ENCODE measurements around the gene SELL. TPM values are rescaled to one million over a fixed set of nuclear protein-coding genes. Genes with fewer than 3 reads are reported as not detected.

The SELL gene
- total and polyA plus RNA-seq, 2 of the 8 experiments (the other 6 are each of a cell fraction or from before 2014, with no cell fraction given), result not detected

DNA sequence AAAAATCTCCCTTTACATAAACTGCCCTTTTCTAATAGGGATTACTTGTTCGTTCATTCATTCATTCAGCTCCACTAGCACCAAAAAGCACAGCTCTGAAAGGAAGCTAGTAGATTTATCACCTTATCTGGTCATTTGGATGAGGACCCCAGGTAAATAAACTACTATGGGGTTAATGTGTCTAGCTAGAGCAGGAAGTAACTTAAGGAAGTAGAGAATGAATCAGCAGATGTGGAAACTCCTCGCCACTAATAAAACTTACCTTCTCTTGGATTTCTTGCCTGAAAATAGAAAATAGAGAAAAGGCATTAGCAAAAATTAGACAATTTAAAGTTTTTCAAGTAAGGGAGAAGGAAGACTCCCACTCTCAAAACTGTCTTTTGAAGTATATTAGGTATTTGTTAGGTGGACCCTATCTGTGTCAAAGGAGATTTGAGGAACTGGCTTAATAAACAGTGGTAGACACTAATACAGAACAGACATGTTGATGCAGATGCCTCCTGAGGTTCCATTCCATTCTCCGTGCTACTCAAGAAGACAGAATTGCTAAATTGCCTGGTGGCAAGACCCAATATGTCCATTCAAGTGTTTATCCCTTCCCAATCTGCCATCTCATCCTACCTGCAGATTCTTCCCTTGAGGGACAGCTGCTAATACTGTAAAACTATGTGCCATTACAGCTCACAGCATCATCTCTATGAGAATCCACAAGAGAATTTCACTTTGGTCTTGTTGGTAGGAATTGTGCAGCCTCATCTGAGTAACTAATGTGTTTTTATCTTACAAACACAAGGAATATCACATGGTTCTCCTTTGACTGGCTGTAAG is 14.9 kb downstream of the SELL start:
- Histone ChIP-seq H2BK20ac (ENCODE audit: low read length) (no peak overlapping the region), H2BK12ac (ENCODE audit: low read depth, low read length) (no peak overlapping the region), H3K18ac (ENCODE audit: extremely low read depth, low read length) (no peak overlapping the region), H3K23ac (ENCODE audit: insufficient read length) (no peak overlapping the region), H3K56ac (replicated peaks; ENCODE audit: insufficient read length, low read depth, low read length) (no peak overlapping the region), H2BK120ac (replicated peaks; ENCODE audit: low read depth, low read length) (no peak overlapping the region), H2AFZ (ENCODE audit: low read length) (no peak overlapping the region), H3K9me3 (ENCODE audit: insufficient read depth in 2 of 2, low read depth in 1 of 2, low read length in 1 of 2) (no peaks in the 10 kb centered on the region), H3K4me3 (ENCODE audit: extremely low read depth in 1 of 4, insufficient read depth in 2 of 4, low read depth in 3 of 4, low read length in 4 of 4) (no peak overlapping the region), H4K20me1 (replicated peaks in 1 of 2; ENCODE audit: control insufficient read depth in 1 of 2, insufficient read depth in 2 of 2, low read length in 2 of 2) (peaks cover under 1 to 2% of the 10 kb centered on the region in 2 experiments), H4K5ac (ENCODE audit: insufficient read length, low read depth, low read length) (no peak overlapping the region), H3K36me3 (ENCODE audit: control insufficient read depth in 2 of 4, insufficient read depth in 4 of 4, low read length in 3 of 4) (no peaks in the 10 kb centered on the region), H3K79me1 (ENCODE audit: low read depth, low read length) (no peaks in the 10 kb centered on the region), H3K4ac (replicated peaks; ENCODE audit: insufficient read length, low read depth, low read length) (no peak overlapping the region), H3K4me2 (ENCODE audit: insufficient read depth in 1 of 2, low read depth in 2 of 2, low read length in 2 of 2) (no peak overlapping the region), H2AK5ac (ENCODE audit: low read depth, low read length) (no peak overlapping the region), H3K4me1 (replicated peaks in 1 of 4; ENCODE audit: control insufficient read depth in 3 of 4, insufficient read depth in 4 of 4, low read length in 3 of 4) (0 out of 7 replicates have a peak, but pooled peaks cover 0 to under 1% (median 0%) of the 10 kb centered on the region in 4 experiments), H3K27ac (ENCODE audit: low read depth, low read length) (no peak overlapping the region), H3K9ac (replicated peaks in 1 of 4; ENCODE audit: extremely low read depth in 1 of 4, low read depth in 3 of 4, low read length in 3 of 4) (no peak overlapping the region), H2BK5ac (ENCODE audit: low read depth, low read length) (no peak overlapping the region), H4K91ac (replicated peaks; ENCODE audit: insufficient read length, low read length) (no peak overlapping the region), H3K27me3 (replicated peaks in 1 of 4; ENCODE audit: control insufficient read depth in 3 of 4, extremely low read depth in 1 of 4, insufficient read depth in 3 of 4, low read length in 3 of 4) (peaks cover 12 to 25% (median 22%) of the 10 kb centered on the region in 4 experiments), H3K79me2 (ENCODE audit: control insufficient read depth in 1 of 2, insufficient read depth in 2 of 2, low read length in 2 of 2) (no peaks in the 10 kb centered on the region), H3K23me2 (ENCODE audit: low read depth, low read length) (no peaks in the 10 kb centered on the region), H3K14ac (ENCODE audit: insufficient read length) (no peak overlapping the region), H4K8ac (ENCODE audit: extremely low read depth, insufficient read depth, low read length) (no peak overlapping the region), H2BK15ac (ENCODE audit: low read length) (no peak overlapping the region)
- DNase-seq (ENCODE audit: low read depth in 1 of 2, low spot score in 2 of 2) (no peak), FAIRE-seq (no peak)
- WGBS, 2 experiments (ENCODE audit: extremely low coverage in 1 of 2, insufficient coverage in 1 of 2, insufficient read length in 1 of 2, insufficient replicate concordance in 2 of 2, low coverage in 1 of 2, low lambda C conversion rate in 2 of 2, missing lambda C conversion rate in 1 of 2), result 88% methylated on average over 3 of the region's 3 CpGs; no CpG with 5 or more reads in 1 of the 2 experiments
- ChIA-PET POLR2A (ENCODE audit: partially characterized antibody) (no interaction called here), CTCF (ENCODE audit: partially characterized antibody) (interaction anchor here (0.7 to 1.5 kb wide), 8 partner anchors 9 to 111 kb away, joined by 3 to 7 read pairs (median 3); partner anchors contain the start of gene F5)
- no peak for TF ChIP-seq EP300 (IDR thresholded peaks at IDR 0.05; ENCODE audit: borderline replicate concordance in 1 of 2, low read depth in 2 of 2, low read length in 2 of 2)

Measured in H1 (cell line).